ENCODE data around the gene PLOD2.

Gene PLOD2

DNA sequence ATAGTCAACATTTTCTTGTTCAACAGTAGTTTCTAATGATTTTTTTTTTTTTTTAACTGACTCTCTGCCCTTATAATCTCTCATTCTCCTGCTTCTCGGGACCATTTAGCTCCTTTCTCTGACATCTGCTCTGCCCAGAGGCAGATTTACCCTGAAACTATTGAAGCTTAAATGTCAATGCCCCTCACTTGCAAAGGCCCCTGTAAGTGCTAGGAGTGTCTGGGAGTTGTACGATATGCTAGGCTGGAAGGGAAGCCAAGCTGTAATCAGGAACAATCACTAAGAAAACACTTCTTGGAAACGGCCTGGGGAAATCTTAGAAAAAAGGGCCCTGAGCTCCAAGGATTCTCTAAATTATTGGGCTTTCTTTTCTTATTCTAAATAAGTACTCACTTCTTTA, 5.8 kb upstream of the PLOD2 start:
- in situ Hi-C loops (cut with MboI; ENCODE audit: low sequenced_read_pairs), result no loop called here

GRCh38 chr3:146166415-146166821, 5.4 kb upstream of the PLOD2 start:
- in situ Hi-C loops (cut with MboI; ENCODE audit: low sequenced_read_pairs), result no loop called here

GRCh38 chr3:146165877-146166276, 4.9 kb upstream of the PLOD2 start:
- in situ Hi-C loops (cut with MboI; ENCODE audit: low sequenced_read_pairs), result no loop called here

DNA sequence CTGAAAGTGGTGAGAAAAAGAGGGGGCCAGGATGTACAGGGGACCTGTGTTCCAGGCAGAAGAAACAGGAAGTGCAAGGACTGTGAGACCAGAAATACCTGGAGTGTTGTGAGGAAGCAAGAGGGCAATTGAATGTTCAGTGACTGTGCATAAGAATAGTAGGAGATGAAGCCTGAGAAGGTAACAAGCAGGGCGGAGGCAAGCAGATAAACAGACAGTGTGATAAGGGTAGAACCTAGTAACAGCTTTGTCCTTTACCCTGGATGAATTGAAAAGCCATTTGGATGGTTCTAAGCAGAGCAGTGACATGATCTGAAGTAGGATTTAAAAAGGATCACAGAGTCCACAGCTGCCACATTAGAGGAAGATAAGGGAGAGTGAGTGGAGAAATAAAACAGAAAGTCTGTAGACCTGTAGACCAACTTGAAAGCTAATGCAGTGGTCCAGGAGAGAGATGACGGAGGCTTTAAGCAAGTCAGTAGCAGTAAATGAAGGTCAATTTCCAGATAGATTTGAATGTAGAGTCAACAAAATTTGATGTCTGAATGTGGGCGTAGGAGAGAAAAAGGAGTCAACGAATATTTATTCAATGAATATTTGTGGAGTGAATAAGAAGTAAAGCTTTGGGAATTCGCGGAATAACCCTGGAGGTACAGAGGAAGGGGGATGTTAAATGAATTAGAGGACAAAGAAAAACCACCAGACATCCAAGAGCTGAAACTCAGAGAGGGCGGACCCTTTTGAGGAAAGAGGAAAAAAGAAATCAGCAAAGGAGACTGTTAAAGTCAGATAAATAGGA, 4.2 kb upstream of the PLOD2 start:
- in situ Hi-C loops (cut with MboI; ENCODE audit: low sequenced_read_pairs), result no loop called here

DNA sequence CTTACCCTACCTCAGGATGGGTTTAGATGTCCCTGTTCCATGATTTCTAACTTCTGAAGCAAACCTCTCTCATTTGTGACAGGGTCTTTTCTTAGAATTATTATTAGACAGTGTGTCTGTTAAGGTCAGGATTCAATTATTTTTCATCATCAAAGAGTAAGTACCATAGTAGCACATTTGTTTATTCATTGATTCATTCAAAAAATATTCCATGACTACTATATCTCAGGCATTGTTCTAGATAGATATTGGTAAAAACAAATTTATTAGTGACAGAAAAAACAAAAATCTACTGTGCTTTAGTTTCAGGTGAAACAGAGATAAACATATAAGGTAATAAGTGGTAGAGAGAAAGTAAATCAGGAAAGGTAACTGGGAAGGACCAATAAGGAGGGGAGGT, 3.5 kb upstream of the PLOD2 start:
- in situ Hi-C loops (cut with MboI; ENCODE audit: low sequenced_read_pairs), result no loop called here

DNA sequence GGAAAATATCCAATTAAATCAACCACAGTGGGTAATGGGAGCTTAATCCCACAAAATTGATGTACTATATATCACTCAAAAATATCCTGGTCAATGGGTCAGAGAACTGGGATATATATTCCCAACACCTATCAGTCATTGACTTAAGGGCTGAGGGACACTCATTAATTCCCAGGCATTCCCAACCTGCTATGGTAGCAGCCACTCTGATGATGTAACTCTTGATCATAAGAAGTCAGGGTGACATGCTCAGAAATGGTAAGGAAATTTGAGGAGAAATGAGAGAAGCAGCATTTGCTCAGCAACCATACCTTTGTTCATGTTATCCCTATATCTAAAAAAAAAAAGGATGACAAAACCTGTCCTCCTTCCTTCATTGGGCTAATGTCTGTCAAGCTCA, 3.1 kb upstream of the PLOD2 start:
- in situ Hi-C loops (cut with MboI; ENCODE audit: low sequenced_read_pairs), result no loop called here

DNA sequence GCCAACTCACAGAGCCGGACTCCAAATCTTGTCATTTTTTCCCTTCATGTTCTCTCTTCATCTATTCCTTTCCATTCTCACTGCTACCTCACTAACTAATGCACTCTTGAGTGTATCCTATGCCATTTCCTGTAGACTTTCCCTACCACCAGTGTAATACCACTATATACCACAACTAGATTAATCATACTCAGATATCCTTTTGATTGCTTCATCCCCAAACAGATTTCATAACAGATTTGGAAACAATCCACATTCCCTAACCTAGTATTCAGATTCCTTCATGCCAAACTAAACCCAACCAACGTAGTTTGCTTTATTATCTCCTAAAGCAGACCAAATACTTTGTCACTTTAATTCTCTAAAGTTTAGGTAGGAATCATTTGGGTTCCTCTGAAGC, 2.6 kb upstream of the PLOD2 start:
- in situ Hi-C loops (cut with MboI; ENCODE audit: low sequenced_read_pairs), result no loop called here

DNA sequence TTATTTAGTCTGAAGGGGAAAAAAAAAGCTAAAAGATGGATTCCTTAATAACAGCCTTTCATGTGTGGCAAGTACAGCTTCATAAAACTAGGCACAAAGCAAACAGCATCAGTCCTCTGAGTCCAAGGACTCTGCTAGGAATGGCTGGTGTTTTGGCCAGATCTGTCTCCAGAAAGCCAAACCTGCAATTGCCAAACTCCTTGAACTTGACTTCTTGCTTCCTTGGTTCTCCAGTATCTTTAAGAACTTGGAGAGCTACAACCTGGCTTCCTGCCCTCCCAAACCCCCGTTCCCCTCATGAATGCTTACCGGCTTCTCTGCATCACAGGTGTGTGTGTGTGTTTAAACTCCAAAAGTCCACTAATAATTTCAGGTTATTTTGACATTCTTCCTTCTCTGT, 1.6 kb upstream of the PLOD2 start:
- in situ Hi-C loops (cut with MboI; ENCODE audit: low sequenced_read_pairs), result no loop called here

DNA sequence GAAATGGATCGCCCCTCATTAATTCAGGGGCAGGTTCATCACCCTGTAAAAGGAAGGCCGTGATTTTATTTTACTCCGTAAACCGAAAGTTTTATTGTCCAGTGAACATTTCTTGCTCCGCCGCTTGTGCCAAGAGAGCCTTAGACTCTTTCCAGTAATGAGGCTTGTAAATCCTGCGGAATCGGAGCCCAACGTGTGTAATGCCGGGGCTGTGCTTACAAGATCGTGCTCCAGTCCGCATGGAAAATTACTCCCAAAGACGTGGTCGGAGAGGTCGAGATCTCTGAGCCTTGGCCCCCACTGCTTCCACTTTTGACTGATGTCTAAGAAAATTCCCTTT, 649 bp upstream of the PLOD2 start:
- in situ Hi-C loops (cut with MboI; ENCODE audit: low sequenced_read_pairs), result no loop called here

DNA sequence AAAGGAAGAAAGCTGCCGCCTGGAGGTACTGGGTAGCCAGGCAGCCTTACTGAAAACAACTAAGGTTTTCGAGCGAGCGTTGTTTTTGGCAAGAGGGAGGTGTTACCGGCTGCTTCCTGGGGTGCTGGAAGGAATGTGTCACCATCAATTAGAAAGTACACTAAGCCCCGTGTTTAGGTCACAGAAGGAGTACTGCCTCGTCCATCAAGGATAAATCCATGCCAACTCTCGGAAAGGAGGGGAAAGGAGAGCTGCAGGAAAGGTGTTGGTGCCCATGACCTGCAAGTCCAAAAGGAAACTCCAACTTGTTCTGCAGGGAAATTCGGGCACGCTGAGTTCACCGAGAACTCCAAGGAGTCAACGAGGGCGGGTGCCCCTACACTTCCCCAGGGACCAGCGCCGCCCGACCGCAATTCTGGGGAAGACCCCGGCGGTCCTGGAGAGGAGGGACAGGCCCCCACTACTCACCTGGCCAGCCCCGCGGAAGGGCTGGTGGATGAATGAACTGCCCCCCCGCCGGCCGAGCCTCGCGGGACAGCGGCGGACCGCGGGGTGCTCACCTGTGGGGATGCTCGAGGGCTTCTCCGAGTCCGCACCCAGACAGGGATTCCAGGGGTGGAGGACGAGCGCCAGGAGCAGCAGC, 542 bp downstream of the PLOD2 start:
- in situ Hi-C loops (cut with MboI; ENCODE audit: low sequenced_read_pairs), result no loop called here

- in situ Hi-C loops (cut with MboI; ENCODE audit: low sequenced_read_pairs), result no loop called here
Measured at GRCh38 chr3:146159616-146160320, 1.2 kb downstream of the PLOD2 start.

DNA sequence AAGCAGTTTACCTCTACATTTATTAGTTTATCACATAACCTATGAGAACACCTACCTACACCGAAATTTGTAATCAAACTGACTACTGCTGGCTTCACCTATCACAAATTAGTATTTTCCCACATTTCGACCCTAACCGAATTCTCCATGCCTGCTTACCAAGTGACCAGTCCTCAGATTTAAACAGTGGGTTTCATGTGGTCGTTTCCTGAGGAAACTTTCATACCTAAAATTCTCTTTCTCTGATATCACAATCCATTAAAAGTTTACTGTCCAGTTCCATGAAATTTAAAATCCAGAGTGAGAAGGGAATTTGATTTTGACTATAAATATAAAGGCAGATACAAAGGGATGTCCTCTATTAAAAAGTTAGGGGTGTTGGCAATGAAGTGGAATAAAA, 1.9 kb downstream of the PLOD2 start:
- in situ Hi-C loops (cut with MboI; ENCODE audit: low sequenced_read_pairs), result no loop called here

DNA sequence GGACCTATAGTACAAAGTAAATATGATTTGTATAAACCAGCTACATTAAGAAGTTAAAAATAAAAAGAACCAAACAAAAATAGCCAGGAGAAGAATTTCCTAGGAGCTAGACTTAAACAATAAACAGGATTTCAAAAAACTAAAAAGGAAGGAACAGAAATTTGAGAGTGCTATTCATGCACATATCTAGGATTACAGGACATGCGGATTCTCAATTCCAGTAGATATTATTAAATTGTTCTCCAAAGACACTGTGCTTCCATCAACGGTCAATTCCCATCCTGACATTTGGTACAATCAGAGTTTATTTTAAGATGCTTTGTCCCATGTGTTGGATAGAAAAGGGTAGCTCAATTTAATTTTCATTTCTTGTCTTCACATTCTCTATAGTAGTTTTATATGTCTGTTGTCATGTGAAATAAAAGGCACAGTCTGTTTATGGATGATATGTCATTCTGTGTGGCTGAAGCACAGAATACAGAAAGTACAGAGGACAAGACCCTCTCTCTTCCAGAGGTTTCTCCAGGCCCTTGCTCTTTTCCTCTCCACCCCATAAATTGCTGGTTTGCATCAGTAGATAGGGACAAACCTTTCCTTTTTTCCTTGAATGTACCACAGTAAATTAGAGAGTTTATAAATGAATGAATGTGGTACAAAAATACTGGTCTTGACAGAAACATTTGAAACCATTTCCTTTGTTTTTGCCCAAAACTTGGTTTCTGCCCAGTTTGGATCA, 3.5 kb downstream of the PLOD2 start:
- in situ Hi-C loops (cut with MboI; ENCODE audit: low sequenced_read_pairs), result no loop called here

DNA sequence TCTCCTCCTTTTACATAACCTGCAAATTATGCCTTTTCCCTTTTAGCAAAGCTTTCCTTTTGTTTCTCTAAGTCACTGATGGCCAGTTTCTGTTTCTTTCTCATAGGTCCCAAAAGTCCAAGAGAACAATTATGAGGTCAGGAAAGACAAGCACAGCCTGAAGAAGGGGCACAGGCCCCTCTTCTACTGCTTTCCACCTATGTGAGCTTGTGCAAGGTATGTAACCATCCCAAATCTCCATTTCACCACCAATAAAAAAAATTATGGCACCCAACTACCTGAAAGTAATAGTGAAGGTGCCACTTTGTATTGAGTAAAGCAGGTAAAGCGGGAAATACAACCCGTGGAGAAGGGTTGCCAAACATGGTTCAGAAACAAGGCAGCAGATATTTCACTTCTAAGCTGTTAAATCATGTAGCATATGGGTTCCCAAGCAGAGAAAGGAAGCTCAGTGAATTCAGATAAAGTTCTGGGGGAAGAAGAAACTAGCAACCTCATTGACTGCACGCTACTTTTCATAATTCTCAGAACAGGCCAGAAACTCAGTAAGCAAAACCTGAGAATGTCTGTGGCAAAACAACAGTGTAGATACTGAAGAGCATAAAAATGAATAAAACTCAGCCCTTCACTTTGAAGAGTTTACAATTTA, 4.2 kb downstream of the PLOD2 start:
- in situ Hi-C loops (cut with MboI; ENCODE audit: low sequenced_read_pairs), result no loop called here

DNA sequence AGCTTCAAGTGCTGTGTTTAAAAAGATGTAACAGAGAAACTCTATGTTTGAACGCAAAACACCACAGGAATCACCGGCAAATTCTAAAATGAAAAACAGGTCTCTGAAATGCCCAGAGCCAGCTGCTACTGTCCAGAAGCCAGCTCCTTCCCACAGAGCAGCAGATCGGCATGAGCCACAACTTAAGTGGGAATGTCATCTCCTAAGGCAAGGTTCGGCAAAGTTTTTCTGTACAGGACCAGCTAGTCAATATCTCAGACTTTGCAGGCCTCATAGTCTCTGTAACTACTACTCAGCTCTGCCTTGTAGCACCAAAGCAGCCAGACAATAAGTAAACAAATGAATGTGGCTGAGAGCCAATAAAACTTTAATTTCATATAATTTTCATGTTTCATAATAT, 4.9 kb downstream of the PLOD2 start:
- in situ Hi-C loops (cut with MboI; ENCODE audit: low sequenced_read_pairs), result no loop called here

- in situ Hi-C loops (cut with MboI; ENCODE audit: low sequenced_read_pairs), result no loop called here
Measured at GRCh38 chr3:146154995-146155394, 6.0 kb downstream of the PLOD2 start.

GRCh38 chr3:146154316-146154715, 6.7 kb downstream of the PLOD2 start:
- in situ Hi-C loops (cut with MboI; ENCODE audit: low sequenced_read_pairs), result no loop called here

- in situ Hi-C loops (cut with MboI; ENCODE audit: low sequenced_read_pairs), result no loop called here
Measured at GRCh38 chr3:146153429-146153828, 7.6 kb downstream of the PLOD2 start.

DNA sequence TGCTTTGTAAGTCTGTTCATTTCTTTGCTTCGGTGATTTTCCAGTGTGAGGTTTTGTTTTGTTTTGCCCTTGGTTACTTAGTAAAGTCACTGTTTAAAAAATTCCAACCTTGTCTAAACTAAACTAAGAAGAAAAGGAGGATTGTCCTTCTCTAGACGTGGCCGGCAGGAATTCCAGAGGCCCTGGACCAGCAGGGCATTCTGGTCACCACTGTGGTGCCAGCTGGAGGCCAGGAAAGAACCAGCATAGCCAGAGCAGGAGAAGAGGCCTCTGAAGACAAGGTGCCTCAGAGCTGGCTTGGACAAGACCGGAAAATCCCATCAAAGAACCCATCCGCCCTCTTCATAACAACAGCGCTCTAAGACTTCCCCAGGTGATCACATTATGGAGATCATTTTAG, 8.2 kb downstream of the PLOD2 start:
- in situ Hi-C loops (cut with MboI; ENCODE audit: low sequenced_read_pairs), result no loop called here

DNA sequence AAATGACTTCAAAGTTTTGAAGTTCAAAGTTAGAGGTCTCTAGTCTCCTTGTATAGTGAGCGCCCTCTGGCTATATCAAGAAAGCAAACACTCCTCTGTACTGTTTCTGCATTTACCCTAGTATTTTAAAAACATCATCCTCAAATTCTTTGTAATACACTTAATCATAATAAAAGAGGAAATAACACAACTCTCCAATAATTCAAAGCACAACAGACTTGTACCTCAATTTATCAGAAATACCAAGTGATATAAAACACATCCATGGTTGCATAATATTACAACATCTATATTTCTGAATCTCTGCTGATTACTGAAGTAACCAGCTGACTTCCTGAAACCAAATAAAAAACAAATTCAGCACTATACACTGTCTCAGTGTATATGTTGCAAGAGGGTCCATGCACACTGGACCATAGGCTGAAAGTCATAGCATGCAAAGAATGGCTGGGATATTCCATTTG, 12.5 kb downstream of the PLOD2 start:
- in situ Hi-C loops (cut with MboI; ENCODE audit: low sequenced_read_pairs), result no loop called here

GRCh38 chr3:146145642-146146041, 15.3 kb downstream of the PLOD2 start:
- in situ Hi-C loops (cut with MboI; ENCODE audit: low sequenced_read_pairs), result no loop called here

Measured in HL-60/S4 (cell line).